ENCODE measurements around the gene FBRSL1.
"Not testable (repeated sequence)": the region's sequence is repeated elsewhere in the genome, so short reads cannot be mapped to it uniquely, and the experiment has no call there.

FBRSL1 gene

DNA sequence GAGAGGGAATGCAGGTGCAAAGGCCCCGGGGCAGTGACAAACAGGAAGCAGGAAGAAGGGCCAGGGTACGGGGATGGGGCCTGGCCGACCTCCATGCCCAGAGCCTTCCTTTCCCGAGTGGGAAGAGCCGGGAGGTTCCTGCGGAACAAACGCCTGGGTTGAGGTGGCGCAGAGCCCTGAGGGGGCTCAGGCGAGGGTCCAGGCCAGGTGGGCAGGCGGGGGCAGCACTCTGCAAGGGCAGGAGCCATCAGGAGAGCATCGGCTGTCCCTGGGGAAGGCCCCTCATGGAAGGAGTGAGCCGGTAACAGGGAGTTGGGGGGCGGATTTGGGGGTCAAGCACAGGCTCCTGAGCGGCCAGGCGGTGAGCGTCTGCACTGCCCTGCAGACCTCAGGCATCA, 18.1 kb upstream of the FBRSL1 start:
- no peak for FAIRE-seq

GRCh38 chr12:132472386-132472785, 17.6 kb upstream of the FBRSL1 start:
- FAIRE-seq: no peak

GRCh38 chr12:132474237-132474741, 15.7 kb upstream of the FBRSL1 start:
- FAIRE-seq: no peak

DNA sequence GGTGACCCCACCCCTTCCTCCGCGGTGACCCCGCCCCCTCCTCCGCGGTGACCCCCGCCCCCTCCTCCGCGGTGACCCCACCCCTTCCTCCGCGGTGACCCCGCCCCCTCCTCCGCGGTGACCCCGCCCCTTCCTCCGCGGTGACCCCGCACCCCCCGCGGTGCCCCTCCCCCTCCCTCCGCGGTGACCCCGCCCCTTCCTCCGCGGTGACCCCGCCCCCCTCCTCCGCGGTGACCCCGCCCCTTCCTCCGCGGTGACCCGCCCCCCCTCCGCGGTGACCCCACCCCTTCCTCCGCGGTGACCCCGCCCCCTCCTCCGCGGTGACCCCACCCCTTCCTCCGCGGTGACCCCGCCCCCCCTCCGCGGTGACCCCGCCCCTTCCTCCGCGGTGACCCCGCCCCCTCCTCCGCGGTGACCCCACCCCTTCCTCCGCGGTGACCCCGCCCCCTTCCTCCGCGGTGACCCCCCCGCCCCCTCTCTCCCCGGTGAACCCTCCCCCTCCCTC, 15.1 kb upstream of the FBRSL1 start:
- not testable (repeated sequence) for FAIRE-seq

- no peak for FAIRE-seq
These were observed 14.5 kb upstream of the FBRSL1 start for GRCh38 chr12:132475304-132476037.

DNA sequence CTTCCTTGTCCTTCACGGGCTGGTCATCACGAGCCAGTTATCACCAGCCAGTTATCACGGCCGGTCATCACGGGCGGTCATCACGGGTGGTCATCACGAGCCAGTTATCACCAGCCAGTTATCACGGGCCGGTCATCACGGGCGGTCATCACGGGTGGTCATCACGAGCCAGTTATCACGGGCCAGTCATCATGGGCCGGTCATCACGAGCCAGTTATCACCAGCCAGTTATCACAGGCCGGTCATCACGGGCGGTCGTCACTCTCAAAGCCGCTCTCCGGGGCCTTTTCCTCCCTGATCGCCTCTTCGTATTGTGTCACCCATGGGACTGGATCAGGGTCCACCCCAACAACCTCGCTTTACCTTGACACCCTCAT, 13.9 kb upstream of the FBRSL1 start:
- FAIRE-seq: no peak

DNA sequence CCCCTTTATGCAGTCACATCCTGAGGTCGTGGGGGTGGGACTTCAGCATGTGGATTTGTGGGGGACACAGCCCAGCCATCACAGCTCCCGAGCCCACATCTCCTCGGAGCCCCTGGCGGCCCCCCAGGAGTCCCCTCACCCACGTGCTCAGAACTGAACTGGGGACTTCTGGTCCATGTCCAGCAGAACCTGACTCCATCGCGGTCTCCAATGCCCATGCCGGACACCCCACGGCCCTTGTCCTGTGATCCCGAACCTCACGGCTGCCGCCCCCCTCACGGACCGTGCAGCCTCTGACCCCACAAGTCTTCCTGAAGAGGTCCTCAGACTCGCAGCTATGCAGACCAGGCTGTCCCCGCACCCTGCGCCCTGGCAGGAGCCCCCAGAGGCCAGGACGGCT, 13.5 kb upstream of the FBRSL1 start:
- no peak for FAIRE-seq

DNA sequence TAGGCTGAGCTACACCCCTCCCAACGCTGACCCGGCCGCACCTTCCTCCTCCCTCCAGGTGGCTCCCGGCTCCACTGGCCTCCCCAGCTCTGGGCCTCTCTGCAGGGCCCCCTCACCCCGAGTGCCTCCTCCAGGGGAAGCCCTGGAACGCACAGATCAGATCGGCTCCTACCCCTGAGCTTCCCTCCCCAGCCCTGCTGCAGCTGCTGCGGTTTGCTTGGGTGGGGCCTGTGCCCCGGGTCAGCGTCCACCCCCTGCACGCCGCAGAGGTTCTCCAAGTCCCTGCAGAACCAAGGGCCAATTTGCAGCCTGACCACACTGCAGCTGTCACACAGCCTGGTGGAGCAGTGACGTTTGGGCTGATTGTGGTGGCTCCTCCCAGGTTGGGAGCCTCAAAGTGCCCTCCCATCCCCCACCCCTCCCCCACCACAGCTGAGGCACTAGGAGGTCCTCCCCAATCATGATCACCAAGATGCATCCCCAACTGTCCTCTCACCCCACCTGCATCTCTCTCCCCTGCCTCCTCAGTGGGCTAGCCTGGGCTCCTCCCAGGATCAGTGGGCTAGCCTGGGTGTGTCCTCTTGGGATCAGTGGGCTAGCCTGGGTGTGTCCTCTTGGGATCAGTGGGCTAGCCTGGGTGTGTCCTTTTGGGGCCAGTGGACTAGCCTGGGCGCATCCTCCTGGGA, 12.8 kb upstream of the FBRSL1 start:
- no peak for FAIRE-seq

DNA sequence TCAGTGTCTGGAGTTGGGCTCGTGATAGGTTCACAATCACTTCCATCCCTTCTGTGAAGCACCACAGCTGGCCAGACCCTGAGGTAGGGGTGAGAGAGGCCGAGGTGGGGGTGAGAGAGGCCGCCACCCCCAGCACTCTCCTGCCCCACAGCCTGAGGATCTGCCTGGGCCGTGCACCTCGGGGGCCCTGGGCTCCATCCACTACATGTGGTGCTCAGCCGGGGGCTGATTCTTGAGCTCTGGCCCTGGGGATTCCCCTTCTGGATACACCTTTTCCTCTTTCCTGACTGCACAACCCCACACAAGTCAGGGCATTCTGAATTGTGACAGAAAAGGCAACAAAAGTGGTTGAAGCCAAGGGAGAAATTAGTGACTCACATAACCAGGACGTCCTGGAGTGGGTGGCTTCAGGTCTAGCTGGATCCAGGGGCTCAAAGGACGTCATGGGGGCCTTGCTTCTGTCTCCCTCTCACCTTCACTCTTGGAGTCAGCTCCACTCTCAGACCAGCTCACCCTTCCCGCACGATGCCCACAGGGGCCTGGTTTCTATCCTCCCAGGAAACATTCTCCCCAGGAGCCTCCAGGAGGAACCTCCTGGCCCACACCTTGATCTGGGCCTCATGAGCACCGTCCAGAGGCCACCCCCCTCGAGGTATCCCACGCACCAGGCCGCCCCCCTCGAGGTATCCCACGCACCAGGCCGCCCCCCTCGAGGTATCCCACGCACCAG, 12.1 kb upstream of the FBRSL1 start:
- no peak for FAIRE-seq

- FAIRE-seq: no peak
These were observed 11.5 kb upstream of the FBRSL1 start for GRCh38 chr12:132478433-132478803.

- FAIRE-seq: no peak
These were observed 11.1 kb upstream of the FBRSL1 start for GRCh38 chr12:132478845-132479244.

DNA sequence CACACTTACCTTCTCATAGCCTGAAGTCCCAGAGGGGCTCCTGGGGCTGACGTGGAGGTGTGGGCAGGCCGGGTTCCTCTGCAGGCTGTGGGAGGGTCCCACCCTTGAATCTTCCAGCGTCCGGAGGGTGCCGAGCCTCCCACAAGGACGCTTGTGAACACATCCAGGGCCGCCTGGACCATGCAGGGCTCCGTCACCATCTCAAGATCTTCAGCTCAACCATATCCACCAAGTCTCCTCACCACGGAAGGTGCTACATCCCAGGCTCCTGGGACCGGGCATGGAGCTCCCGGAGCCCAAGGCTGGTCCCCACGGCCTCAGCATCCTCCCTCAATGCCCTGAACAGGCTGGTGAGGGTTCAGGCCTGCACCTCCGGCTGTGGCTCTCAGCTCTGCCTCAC, 10.7 kb upstream of the FBRSL1 start:
- FAIRE-seq: no peak

DNA sequence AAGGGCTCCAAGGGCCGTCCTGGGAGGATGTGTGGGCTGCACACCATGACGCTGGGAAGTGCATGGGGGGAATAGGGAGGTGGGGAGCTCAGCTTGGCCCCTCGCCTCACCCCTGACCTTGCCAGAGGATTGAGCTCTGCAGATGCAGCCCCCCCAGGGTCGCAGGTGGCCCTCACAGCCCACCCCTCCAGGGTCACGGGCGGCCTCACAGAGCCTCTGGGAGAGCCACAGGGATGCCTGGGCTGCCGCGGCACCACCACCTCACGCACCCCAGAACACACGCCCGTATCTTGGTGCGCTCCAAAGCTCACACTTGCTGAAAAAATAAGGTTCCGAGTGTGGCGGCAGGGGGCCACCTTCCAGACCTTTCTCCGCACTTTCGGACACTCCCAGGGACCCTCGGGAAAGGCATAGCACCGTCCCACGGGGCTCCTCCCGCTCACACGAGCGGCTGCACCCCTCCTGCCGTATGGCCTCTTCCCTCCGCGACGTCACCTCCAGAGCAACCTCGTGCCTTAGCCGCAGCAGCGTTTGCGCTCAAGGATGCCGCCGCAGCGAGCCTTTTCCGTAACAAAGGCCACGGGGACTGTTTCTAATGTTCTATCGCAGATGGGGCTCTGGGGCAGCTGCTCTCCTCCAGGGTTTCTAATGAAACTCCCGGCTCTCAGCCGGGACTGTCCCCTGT, 9.9 kb upstream of the FBRSL1 start:
- no peak for FAIRE-seq

- no peak for FAIRE-seq
These were observed 9.3 kb upstream of the FBRSL1 start for GRCh38 chr12:132480623-132481132.

GRCh38 chr12:132481345-132481744, 8.6 kb upstream of the FBRSL1 start:
- no peak for FAIRE-seq

DNA sequence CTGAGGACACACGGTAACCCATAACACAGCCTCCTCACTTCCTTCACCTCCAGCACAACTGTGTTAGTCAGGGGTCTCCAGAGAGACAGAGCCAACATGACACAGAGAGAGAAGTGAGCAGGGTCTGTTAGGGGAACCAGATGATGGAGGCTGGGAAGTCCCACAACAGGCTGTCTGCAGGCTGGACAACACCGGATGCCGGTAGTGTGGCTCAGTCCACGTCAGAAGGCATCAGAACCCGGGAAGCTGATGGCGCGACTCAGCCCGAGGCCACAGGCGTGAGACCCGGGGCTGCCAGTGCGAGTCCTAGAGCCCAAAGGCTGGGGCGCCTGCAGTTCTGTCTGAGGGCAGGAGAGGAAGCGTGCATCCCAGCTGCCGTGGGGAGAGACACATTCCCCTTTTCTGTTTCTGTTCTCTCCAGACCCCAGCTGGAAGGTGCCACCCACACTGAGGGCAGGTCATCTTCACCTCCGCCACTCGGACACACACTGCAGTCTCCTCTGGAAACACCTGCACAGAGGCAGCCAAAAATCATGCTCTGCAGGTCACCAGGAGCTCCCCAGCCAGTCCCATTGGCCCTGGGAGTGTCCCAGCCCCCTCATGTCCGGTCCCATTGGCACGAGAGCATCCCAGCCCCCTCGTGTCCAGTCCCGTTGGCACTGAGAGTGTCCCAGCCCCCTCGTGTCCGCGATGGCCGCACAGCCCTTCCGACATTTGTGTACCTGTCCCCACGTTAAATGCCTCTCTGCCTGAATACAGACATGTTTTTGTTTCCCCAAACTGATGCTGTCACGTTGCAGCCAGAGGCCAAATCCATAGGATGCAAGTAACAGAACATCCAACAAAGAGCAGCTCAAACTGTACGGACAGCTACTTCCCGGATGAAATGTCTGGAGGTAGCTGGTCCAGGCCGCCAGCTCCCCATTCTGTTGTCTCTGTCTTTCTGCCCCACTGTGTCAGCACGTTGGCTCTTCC, 7.9 kb upstream of the FBRSL1 start:
- no peak for FAIRE-seq

DNA sequence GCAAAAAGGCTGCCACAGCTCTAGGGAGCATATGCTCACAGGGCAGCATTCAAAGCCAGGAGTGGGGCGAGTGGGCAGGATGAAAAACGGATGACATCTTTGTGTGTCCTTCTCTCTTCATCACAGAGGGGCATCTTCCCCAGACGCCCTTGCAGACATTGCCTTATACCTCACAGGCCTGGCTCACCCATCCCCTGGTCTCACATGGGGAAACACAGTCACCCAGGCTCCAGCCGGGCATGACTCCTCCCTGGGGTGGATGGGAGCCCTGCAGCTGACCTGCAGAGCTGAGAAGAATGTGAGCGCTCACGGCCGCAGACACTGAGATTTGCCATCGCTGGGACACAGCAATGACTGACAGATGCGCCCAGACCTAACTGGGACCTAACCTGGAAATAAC, 7.2 kb upstream of the FBRSL1 start:
- no peak for FAIRE-seq

GRCh38 chr12:132483208-132483607, 6.7 kb upstream of the FBRSL1 start:
- FAIRE-seq: no peak

DNA sequence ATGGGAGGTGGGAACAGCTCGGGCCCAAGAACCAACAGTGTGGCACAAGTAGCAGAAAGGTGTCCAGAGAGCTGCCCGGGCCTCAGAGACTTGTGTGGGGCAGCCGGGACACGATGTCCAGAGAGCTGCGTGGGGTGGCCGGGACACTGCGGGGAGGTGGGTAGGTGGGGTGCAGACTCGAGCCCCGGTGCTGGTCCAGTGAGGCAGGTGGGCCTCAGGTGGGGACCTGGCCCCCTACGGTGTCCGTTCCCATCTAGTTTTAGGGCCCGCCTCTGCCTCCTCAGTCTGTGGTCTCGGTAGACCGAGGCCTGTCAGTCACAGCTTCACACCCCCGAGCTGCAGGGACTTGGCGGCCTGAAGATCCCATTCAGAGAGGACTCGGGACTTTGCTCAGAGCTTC, 6.3 kb upstream of the FBRSL1 start:
- no peak for FAIRE-seq

GRCh38 chr12:132484183-132484890, 5.6 kb upstream of the FBRSL1 start:
- FAIRE-seq: no peak

- FAIRE-seq: no peak
These were observed 5.0 kb upstream of the FBRSL1 start for GRCh38 chr12:132484891-132485441.

Data from islet of Langerhans (tissue), 1 donor.